NCI-H2227 (cell line): ENCODE results near the gene AP4S1.
"Not testable (repeated sequence)": the region's sequence is repeated elsewhere in the genome, so short reads cannot be mapped to it uniquely, and the experiment has no call there.

Source experiments
- DNase-seq: peaks from one replicate; lab custom pipeline; 2025; ENCODE audit not compliant: unreplicated experiment; lab: John Stamatoyannopoulos, UW

AP4S1 gene

DNA sequence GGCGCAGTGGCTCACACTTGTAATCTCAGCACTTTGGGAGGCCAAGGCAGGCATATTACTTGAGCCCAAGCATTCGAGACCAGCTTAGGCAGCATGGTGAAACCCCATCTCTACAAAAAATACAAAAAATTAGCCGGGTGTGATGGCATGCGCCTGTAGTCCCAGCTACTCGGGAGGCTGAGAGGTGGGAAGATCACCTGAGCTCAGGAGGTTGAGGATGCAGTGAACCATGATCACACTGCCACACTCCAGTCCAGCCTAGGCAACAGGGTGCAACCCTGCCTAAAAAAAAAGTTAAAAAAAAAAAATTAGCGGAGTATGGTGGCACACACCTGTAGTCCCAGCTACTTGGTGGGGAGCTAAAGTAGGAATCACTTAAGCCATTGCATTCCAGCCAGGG, 21.4 kb upstream of the AP4S1 start:
- DNase-seq, result not testable (repeated sequence)

DNA sequence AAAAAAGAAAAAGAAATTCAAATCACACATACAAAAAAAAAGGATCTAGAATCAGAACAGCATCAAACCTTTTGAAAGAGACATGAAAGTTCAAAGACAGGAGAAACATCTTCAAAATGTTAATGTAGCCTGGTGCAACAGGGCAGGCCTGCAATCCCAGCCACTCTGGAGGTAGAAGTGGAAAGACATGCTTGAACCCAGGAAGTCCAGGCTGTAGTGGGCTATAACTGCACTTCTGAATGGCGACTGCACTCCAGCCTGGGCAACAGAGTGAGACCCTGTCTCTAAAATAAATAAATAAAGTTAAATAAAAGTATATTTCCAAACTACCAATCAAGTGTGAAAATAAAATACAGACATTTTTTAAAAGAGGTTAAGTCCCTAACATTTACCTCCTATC, 18.7 kb upstream of the AP4S1 start:
- DNase-seq, result no peak

DNA sequence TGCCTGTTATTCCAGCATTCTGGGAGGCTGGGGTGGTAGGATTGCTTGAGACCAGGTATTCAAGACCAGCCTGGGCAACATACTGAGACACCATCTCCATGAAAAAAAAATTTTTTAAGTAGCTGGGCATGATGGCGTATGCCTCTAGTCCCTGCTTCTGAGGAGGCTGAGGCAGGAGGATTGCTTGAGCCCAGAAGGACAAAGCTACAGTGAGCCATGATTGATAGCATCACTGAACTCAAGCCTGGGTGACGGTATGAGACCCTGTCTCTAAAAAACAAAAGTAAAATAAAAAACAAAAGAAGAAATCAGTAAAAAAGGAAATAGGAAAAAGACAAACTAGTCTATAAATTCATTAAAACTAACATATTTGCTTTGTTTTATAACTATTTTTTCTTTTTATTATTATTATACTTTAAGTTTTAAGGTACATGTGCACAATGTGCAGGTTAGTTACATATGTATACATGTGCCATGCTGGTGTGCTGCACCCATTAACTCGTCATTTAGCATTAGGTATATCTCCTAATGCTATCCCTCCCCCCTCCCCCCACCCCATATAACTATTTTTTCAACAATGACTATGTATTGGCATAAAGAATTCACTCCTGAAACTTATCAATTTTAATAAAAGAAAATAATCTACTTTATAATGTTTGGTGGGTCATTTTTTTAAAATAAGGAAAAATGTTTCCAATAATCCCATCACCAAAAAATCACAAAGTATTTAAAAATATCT, 15.4 kb upstream of the AP4S1 start:
- DNase-seq, result no peak

DNA sequence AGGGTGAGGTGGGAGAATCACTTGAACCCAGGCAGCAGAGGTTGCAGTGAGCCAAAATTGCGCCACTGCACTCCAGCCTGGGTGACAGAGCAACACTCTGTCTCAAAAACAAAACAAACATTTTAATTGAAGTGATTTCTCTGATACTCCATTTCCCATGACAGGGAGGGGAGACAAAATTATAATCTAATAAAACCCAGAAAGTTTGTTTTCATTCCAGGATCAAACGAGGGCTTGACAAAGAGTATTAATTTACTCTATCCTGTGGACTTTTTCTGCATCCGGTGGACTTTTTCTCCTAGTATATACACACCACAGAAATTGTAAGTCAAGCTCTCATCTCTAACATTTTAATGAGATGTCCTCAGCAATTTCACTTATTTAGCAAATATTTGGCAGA, 14.5 kb upstream of the AP4S1 start:
- DNase-seq, result no peak

- no peak for DNase-seq
Observed at GRCh38 chr14:31013841-31014240, 11.6 kb upstream of the AP4S1 start.

DNA sequence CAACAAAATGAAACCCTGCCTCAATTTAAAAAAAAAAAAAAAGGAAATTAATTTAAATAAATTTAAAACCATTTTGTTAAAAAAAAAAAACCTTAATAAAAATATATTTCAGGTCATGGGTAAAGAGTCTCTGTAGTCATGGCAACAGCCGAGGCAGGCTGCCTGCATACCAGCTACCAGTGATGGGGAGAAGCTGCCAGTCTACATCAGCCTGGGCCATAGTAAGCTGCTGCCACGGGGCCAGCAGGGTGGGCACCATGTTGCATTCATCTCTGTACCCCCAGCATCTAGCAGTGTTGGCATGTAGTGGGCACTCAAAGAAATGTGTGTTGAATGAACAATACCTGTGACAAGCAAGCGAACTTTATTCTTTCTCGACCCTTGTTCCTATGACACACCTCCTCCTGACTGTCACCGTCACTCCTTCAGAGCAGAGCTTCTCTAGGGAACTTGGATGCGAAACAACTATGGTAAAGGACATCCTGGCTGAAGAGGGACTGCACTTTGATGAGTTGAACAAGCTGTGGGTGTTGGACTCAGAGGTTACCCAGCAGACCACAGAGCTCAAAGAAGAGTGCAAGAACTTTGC, 7.3 kb upstream of the AP4S1 start:
- DNase-seq, result no peak

DNA sequence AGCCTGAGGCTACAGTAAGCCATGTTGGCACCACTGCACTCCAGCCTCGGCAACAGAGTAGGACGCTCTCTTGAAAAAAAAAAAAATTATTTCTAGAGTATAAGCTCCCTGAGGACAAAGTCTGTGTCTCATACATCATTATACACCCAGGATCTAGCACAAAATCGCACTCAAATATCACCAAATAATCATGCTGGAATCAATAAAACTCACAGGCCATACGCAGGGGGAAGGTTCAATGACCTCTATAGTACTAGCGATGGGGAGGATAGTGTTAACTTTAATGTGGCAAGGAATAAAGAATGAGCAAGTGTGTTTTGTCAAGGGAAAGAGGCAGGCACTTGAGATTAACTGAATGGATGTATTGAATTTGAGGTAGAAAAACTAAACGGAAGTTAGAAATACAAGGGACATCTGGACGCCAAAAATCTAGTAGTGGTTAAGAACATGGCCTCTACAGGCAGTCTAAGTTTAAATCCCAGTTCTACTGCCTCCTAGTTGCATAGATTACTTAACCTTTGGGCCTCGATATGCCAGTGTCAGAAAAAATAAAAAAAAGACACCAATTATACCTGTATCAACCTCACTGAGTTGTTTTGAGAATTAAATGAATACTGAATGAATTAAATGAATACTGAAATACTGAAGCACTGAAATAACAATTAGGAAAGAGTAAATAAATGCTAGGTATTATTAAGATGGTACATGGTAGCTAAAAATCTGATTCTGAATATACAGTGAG, 4.4 kb upstream of the AP4S1 start:
- no peak for DNase-seq

- DNase-seq, result no peak
Observed at GRCh38 chr14:31021576-31021949, 3.9 kb upstream of the AP4S1 start.

DNA sequence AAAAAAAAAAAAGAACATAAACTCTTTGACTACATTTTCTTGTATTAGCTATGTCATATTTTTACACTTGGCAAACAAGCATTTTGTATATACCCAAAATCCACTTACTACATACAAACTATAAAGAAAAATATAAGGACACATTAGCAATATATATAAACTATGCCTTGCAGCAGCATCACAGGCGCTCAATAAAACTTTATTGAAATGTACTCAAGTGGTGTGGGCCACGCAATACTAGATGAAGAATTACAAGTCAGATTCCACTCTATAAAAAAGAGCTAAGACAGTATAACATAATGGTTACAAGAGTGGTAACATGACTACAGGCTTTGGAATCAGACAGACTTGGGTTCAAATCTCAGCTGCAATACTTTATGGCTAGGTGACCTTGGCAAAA, 3.1 kb upstream of the AP4S1 start:
- no peak for DNase-seq

GRCh38 chr14:31024010-31024480, 1.4 kb upstream of the AP4S1 start:
- no peak for DNase-seq

GRCh38 chr14:31024577-31025366, 677 bp upstream of the AP4S1 start:
- DNase-seq, result no peak

- no peak for DNase-seq
Observed at GRCh38 chr14:31026077-31026449, 614 bp downstream of the AP4S1 start, which contains the start of gene STRN3. Gene STRN3 (minus strand): TSS chr14:31026379. CDS start chr14:31026185, 194 bp downstream.

GRCh38 chr14:31026450-31027235, 1.2 kb downstream of the AP4S1 start:
- peak; percentile 96 for DNase-seq

GRCh38 chr14:31027847-31028246, 2.4 kb downstream of the AP4S1 start:
- DNase-seq, result no peak

DNA sequence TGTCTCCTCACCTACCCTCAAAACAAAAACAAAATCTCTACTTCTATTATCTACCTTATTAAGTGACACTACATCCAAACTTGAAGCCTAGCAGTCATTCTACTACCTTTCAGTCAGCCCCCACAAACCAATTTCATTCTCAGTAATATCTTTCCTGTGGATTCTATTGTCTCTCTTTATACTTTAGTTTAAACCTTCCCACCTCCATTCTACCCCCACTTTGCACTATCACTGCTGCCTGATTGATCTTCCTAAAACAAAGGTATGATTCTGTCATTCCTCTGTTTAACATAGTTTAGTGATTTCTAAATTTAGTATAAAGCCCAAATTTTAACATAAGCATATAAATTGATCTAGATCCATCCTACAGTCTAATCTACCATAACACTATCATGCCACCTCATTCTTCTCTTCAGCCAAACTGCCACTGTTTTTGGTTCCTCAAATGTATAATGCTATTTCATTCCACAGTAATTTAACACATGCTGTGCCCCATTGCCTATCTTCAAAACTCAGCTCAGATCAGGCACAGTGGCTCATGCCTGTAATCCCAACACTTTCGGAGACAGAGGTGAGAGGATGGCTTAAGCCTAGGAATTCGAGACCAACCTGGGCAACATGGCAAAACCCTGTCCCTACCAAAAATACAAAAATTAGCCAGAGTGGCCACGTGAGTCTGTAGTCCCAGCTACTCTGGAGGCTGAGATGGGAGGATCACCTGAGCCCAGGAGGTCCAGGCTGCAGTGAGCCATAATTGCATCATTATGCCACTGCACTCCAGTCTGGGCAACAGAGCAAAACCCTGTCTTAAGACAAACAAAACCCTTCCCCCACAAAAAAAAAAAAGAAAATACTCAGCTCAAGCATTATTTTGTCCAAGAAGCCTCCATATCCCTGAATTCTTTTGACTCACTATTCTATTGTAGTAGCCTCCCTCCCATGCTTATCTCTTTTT, 3.8 kb downstream of the AP4S1 start:
- DNase-seq, result no peak

DNA sequence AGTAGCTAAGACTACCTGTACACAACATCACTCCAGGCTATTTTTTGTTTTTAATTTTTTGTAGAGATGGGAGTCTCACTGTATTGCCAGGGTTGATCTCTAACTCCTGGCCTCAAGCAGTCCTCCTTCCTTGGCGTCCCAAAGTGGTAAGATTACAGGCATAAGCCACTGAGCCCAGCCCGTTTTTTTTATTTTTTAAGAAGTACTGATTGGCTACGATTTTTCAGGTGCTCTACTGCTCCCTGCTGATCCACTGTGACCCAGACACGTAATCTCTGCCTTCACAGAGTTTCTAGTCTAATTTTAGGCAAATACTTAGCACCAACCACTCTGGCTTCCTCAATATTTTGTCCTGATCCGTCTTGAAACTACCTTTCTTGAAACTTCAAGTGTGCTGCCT, 5.0 kb downstream of the AP4S1 start:
- no peak for DNase-seq

- no peak for DNase-seq
Observed at GRCh38 chr14:31036552-31036951, 11.1 kb downstream of the AP4S1 start.

GRCh38 chr14:31037709-31038221, 12.3 kb downstream of the AP4S1 start:
- DNase-seq, result peak; percentile 26

DNA sequence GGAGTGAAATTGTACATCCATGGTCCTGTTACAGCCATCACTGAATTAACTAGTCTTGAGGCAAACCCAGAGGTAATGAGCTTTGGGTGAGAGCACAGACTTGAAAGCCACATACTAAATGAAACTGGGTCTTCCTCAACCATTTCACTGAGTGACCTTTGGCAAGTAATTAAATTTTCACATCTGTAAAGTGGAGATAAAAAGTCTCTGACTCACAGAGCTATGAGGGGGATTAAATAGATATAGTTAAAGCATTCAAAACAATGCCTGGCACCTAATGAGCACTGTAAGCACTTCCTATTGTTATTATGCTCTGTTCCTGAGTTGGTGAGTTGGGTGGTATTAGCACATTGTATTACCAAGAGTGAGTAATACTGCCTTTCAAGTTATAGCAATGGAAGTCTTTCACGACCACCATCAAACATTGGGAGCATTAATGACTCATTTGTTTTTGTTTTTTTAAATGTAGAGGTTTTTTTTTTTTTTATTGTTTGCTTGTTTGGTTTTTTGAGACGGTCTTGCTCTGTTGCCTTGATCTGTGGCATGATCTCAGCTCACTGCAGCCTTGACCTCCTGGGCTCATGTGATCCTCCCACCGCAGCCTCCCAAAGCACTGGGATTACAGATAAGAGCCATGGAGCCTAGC, 13.2 kb downstream of the AP4S1 start:
- DNase-seq, result no peak
